ENCODE data around the gene PKN2. TPM values are rescaled to one million over a fixed set of nuclear protein-coding genes. Genes with fewer than 3 reads are reported as not detected.

The PKN2 gene
- total and polyA plus RNA-seq, 2 donors from 2014 or later: 7.3 to 49.3 TPM

GRCh38 chr1:88727205-88727604 lies 43.1 kb downstream of the PKN2 start:
- intact Hi-C loops (cut with DNase I): no loop called here
- no peaks in the 10 kb centered on the region for H3K9me3 ChIP-seq (ENCODE audit: control insufficient read depth in 2 of 3, insufficient read depth in 1 of 3, low read length in 3 of 3)
- no peak overlapping the region for H3K27ac ChIP-seq (ENCODE audit: low read depth in 2 of 2, low read length in 2 of 2)
- H3K27me3 ChIP-seq (ENCODE audit: control insufficient read depth, insufficient read depth, low read length): no peaks in the 10 kb centered on the region
- DNase-seq (no peak), FAIRE-seq (no peak)
- H3K4me3 ChIP-seq (ENCODE audit: low read length in 3 of 3): no peak overlapping the region
- peaks cover 0 to 5% (median 0%) of the 10 kb centered on the region in 3 donors for H3K4me1 ChIP-seq (ENCODE audit: control insufficient read depth in 2 of 3, insufficient read depth in 2 of 3, low read depth in 1 of 3, low read length in 3 of 3)
- no peak overlapping the region for H3K9ac ChIP-seq (ENCODE audit: low read length in 3 of 3)
- H3K36me3 ChIP-seq (ENCODE audit: control insufficient read depth in 2 of 3, insufficient read depth in 3 of 3, low read length in 3 of 3): peaks cover 0 to 3% (median 2%) of the 10 kb centered on the region in 3 donors
- no peak for TF ChIP-seq CTCF (IDR thresholded peaks at IDR 0.05; ENCODE audit: borderline replicate concordance, extremely low read depth, insufficient read depth)

GRCh38 chr1:88729297-88729696 lies 45.2 kb downstream of the PKN2 start:
- peaks cover 0 to 3% (median 2%) of the 10 kb centered on the region in 3 donors for H3K36me3 ChIP-seq (ENCODE audit: control insufficient read depth in 2 of 3, insufficient read depth in 3 of 3, low read length in 3 of 3)
- H3K4me3 ChIP-seq (ENCODE audit: low read length in 3 of 3): no peak overlapping the region
- TF ChIP-seq CTCF (IDR thresholded peaks at IDR 0.05; ENCODE audit: borderline replicate concordance, extremely low read depth, insufficient read depth): no peak
- no peak overlapping the region for H3K9ac ChIP-seq (ENCODE audit: low read length in 3 of 3)
- peaks cover 0 to 5% (median 0%) of the 10 kb centered on the region in 3 donors for H3K4me1 ChIP-seq (ENCODE audit: control insufficient read depth in 2 of 3, insufficient read depth in 2 of 3, low read depth in 1 of 3, low read length in 3 of 3)
- H3K9me3 ChIP-seq (ENCODE audit: control insufficient read depth in 2 of 3, insufficient read depth in 1 of 3, low read length in 3 of 3): no peaks in the 10 kb centered on the region
- no peak overlapping the region for H3K27ac ChIP-seq (ENCODE audit: low read depth in 2 of 2, low read length in 2 of 2)
- intact Hi-C loops (cut with DNase I): no loop called here
- no peak for FAIRE-seq
- no peak for DNase-seq
- no peaks in the 10 kb centered on the region for H3K27me3 ChIP-seq (ENCODE audit: control insufficient read depth, insufficient read depth, low read length)

- no peak for DNase-seq
Measured at GRCh38 chr1:88730132-88730675, 46.1 kb downstream of the PKN2 start.

More at GRCh38 chr1:88730132-88730675, 46.1 kb downstream of the PKN2 start:
- FAIRE-seq: no peak
- Histone ChIP-seq H3K4me1 (ENCODE audit: control insufficient read depth in 2 of 3, insufficient read depth in 2 of 3, low read depth in 1 of 3, low read length in 3 of 3) (peaks cover 0 to 5% (median 0%) of the 10 kb centered on the region in 3 donors), H3K27me3 (ENCODE audit: control insufficient read depth, insufficient read depth, low read length) (no peaks in the 10 kb centered on the region), H3K27ac (ENCODE audit: low read depth in 2 of 2, low read length in 2 of 2) (no peak overlapping the region), H3K36me3 (ENCODE audit: control insufficient read depth in 2 of 3, insufficient read depth in 3 of 3, low read length in 3 of 3) (peaks cover 0 to 3% (median 2%) of the 10 kb centered on the region in 3 donors), H3K4me3 (ENCODE audit: low read length in 3 of 3) (no peak overlapping the region), H3K9me3 (ENCODE audit: control insufficient read depth in 2 of 3, insufficient read depth in 1 of 3, low read length in 3 of 3) (peaks cover 0 to 3% (median 0%) of the 10 kb centered on the region in 3 donors), H3K9ac (ENCODE audit: low read length in 3 of 3) (no peak overlapping the region)
- intact Hi-C loops (cut with DNase I): no loop called here
- no peak for TF ChIP-seq CTCF (IDR thresholded peaks at IDR 0.05; ENCODE audit: borderline replicate concordance, extremely low read depth, insufficient read depth)

Measured in kidney (tissue), 14 donors.